ENCODE data around the gene ADGRG1. TPM values are rescaled to one million over a fixed set of nuclear protein-coding genes. Genes with fewer than 3 reads are reported as not detected.

Gene ADGRG1
- total and polyA plus RNA-seq, 3 donors from 2014 or later = 134 to 346 (median 296) TPM

DNA sequence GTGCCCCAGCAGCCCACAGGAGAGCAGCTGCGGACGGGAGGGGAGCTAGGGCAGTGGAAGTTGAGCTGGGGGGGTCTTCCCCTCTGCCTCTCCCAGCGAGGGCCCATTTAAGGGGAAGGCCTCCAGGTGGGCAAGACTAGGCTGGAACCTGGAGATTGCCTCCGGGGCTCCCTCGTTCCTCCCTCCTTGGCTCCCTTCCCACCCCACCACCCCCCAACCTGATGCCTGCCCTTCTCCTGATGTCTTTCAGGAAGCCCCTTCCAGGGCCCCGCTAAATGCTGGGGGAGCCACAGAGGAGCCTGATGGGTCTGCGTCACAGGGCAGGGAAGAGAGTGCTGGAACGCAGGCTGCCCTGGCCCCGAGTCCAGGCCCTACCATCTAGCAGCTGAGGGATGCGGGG, 16.7 kb downstream of the ADGRG1 start:
- H3K4me3 ChIP-seq = no peak overlapping the region
- no peaks in the 10 kb centered on the region for H3K36me3 ChIP-seq (ENCODE audit: low read depth, missing control alignments)
- intact Hi-C loops (cut with DNase I; ENCODE audit: low total_unique reads) = no loop called here
- WGBS, 2 donors = 53 to 60% methylated on average over 3 to 10 of the region's 10 CpGs
- H3K4me1 ChIP-seq = peaks cover 36% of the 10 kb centered on the region
- DNase-seq = no peak
- H3K27ac ChIP-seq = peak overlapping the region in 1 of 2 donors; percentile 3
- TF ChIP-seq, protein P1, sequence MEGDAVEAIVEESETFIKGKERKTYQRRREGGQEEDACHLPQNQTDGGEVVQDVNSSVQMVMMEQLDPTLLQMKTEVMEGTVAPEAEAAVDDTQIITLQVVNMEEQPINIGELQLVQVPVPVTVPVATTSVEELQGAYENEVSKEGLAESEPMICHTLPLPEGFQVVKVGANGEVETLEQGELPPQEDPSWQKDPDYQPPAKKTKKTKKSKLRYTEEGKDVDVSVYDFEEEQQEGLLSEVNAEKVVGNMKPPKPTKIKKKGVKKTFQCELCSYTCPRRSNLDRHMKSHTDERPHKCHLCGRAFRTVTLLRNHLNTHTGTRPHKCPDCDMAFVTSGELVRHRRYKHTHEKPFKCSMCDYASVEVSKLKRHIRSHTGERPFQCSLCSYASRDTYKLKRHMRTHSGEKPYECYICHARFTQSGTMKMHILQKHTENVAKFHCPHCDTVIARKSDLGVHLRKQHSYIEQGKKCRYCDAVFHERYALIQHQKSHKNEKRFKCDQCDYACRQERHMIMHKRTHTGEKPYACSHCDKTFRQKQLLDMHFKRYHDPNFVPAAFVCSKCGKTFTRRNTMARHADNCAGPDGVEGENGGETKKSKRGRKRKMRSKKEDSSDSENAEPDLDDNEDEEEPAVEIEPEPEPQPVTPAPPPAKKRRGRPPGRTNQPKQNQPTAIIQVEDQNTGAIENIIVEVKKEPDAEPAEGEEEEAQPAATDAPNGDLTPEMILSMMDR (IDR thresholded peaks at IDR 0.05) = no peak
- no peak for TF ChIP-seq POLR2A (IDR thresholded peaks at IDR 0.05)
- no peaks in the 10 kb centered on the region for H3K9me3 ChIP-seq
- no peaks in the 10 kb centered on the region for H3K27me3 ChIP-seq

DNA sequence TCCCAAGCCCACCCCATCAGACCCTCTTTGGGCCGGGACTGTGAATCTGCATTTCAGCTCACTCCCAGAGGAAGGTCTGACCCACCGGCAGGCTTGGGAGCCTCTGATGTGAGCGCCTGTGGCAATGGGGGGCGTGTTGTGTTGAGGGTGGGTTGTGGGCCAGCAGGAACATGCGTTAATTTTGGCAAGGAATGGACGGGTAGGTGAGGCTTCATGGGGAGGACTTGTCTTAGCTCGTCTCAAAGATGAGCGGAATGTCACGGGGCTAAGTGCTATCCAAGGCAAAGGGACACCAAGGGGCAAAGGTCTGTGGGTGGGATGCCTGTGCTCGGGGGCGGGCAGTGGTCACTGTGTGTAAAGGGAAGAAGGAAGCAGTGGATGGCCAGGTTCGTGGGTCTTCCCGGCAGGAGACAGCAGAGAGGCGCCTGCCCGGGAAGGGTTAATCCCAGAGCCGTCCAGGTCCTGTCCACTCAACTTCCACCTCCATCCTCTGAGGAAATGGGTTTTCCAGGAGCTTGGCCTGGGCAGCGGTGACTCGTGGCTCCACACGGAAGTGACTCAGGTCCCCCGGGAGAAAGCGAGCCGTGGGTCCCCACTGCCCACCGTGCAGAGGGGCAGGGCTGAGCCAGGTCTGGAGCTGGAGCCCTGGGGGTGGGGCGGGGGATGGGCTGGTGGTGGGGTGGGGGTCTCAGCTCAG, 17.4 kb downstream of the ADGRG1 start:
- intact Hi-C loops (cut with DNase I; ENCODE audit: low total_unique reads) = no loop called here
- peak overlapping the region in 1 of 2 donors; percentile 3 for H3K27ac ChIP-seq
- no peaks in the 10 kb centered on the region for H3K9me3 ChIP-seq
- no peak for DNase-seq
- peaks cover 29% of the 10 kb centered on the region for H3K4me1 ChIP-seq
- no peaks in the 10 kb centered on the region for H3K27me3 ChIP-seq
- 65 to 70% methylated on average over 15 to 24 of the region's 24 CpGs for WGBS, 2 donors
- no peak overlapping the region for H3K4me3 ChIP-seq
- no peak for TF ChIP-seq POLR2A (IDR thresholded peaks at IDR 0.05)
- TF ChIP-seq, protein P1 (IDR thresholded peaks at IDR 0.05) = no peak
- H3K36me3 ChIP-seq (ENCODE audit: low read depth, missing control alignments) = no peaks in the 10 kb centered on the region

DNA sequence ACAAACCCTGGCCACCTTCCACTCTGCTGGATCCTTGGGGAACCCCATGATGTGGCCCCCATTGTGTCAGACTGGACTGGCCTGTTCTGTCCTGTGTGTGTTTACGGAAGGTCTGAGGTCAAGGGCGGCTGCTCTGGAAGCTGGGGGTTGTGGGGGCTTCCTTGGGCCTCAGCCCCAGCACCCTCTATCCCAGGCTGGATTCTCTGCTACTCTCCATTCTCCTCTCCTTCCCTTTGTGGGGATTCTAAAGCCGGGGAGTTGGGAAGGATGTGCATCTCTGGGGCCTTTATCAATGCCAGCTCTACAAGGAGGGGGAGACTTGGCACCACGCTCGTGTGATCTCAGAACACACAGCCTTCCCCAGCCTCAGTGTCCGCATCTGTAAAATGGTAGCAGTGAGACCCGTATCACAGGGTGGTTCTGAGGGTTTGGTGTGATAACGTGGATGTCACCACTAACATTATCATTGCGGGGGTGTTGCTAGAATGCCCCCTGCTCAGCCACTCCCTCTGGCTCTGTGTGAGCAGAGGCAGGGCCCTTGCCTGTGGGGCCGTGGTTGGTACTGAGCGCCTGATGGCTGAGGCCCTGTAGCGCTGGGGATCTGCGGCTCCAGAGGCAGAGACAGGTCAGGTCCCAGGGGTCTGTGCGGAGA, 18.1 kb downstream of the ADGRG1 start:
- Histone ChIP-seq H3K4me3 (no peak overlapping the region), H3K27ac (peak overlapping the region in 1 of 2 donors; percentile 3), H3K27me3 (no peaks in the 10 kb centered on the region), H3K36me3 (ENCODE audit: low read depth, missing control alignments) (no peaks in the 10 kb centered on the region), H3K9me3 (no peaks in the 10 kb centered on the region), H3K4me1 (peaks cover 25% of the 10 kb centered on the region)
- intact Hi-C loops (cut with DNase I; ENCODE audit: low total_unique reads) = no loop called here
- WGBS, 2 donors = 63 to 73% methylated on average over 10 to 14 of the region's 14 CpGs
- TF ChIP-seq POLR2A (IDR thresholded peaks at IDR 0.05) = no peak
- TF ChIP-seq, protein P1 (IDR thresholded peaks at IDR 0.05) = no peak
- DNase-seq = no peak

DNA sequence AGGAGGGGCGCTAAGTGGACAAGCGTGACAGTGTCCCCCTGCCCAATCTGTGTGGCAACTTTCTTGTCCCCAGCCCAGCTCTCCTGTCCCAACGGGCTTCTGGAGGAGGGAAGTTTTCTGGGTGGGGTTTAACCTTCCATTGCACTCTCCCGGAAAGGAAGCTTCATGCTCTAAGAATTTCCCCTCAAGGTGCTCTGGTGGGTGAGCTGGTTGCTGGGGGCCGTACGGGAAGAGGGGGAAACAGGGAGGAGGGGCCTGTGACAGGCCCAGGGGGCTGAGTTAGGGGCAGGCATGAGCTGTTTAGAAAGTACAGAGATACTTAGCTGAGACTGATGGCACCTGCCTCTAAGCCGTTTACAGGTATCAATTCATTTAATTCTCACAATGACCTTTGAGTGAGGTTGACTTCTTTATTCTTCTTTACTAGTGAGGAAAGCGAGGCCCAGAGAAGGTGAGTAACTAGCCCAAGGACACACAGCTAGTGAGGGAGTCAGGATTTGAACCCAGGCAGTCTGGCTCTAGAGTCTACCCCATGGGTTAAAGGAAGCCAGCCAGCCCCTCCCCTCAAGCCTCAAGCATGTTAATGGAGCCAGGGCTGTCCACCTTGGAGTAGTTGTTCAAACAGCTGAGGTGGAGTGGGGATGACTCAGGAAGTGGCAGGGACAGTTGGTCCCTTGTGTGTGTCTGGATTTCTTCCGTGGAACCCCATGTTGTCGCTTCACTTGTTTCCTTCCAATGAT, 18.9 kb downstream of the ADGRG1 start:
- peaks cover 23% of the 10 kb centered on the region for H3K4me1 ChIP-seq
- intact Hi-C loops (cut with DNase I; ENCODE audit: low total_unique reads) = no loop called here
- TF ChIP-seq, protein P1 (IDR thresholded peaks at IDR 0.05) = no peak
- no peak for TF ChIP-seq POLR2A (IDR thresholded peaks at IDR 0.05)
- no peak overlapping the region for H3K4me3 ChIP-seq
- H3K9me3 ChIP-seq = no peaks in the 10 kb centered on the region
- no peak for DNase-seq
- peak overlapping the region; percentile 3 to 42 for H3K27ac ChIP-seq
- WGBS, 2 donors = 65 to 67% methylated on average over 10 of the region's 10 CpGs
- H3K36me3 ChIP-seq (ENCODE audit: low read depth, missing control alignments) = no peaks in the 10 kb centered on the region
- no peaks in the 10 kb centered on the region for H3K27me3 ChIP-seq
